ENCODE measurements around the gene GSG1L. TPM values are rescaled to one million over a fixed set of nuclear protein-coding genes. Genes with fewer than 3 reads are reported as not detected.

Gene GSG1L
- total and polyA plus RNA-seq, 2 experiments from 2014 or later: not detected

- H3K4me2 ChIP-seq: no peak overlapping the region
- WGBS (ENCODE audit: low lambda C conversion rate, missing lambda C conversion rate): 94% methylated on average over 16 of the region's 16 CpGs
Measured at GRCh38 chr16:27749547-27749875, 314.0 kb downstream of the GSG1L start.

DNA sequence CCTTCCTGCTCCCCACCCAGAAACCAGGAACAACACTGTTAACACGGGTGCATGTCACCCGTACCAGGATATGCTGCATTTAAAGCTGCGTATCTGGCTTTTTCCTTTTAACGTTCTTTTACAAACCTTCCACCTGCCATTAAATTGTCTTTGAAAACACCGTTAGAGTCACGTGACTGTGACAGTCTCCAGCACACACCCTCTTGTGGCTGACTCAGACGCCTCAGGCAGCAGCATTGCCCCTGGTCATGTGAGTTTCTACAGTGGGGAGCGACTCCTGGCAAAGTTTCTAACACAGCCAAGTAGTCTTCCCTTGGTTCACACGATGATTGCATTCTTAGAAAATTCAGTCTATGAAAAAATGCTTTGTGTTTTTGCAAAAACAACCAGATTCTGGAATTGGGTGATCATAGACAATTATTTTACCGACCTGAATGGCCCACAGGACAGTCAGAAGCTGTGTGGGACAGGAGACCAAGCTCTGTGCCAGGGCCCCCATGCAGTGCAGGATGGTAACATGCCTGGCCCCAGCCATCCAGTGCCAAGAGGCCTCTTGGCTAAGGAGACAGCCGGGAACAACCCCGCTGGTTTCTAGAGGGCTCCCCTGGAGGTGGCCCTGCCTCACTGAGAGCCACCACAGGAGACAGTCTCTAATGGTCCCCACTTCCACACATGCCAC lies 314.5 kb downstream of the GSG1L start:
- Histone ChIP-seq H3K27ac (no peak overlapping the region), H3K4me2 (no peak overlapping the region), H2AFZ (no peak overlapping the region), H3K4me3 (no peak overlapping the region), H3K9me2 (replicated peaks; ENCODE audit: insufficient read depth) (no peaks in the 10 kb centered on the region), H3K36me3 (replicated peaks; ENCODE audit: insufficient read depth, low read depth) (no peaks in the 10 kb centered on the region), H4K20me1 (ENCODE audit: insufficient read depth, poor library complexity, severe bottlenecking) (no peaks in the 10 kb centered on the region), H3K9me3 (ENCODE audit: low read depth) (no peaks in the 10 kb centered on the region), H3K79me2 (no peaks in the 10 kb centered on the region), H3K27me3 (no peaks in the 10 kb centered on the region), H3K4me1 (ENCODE audit: insufficient read depth) (no peaks in the 10 kb centered on the region)
- 48% methylated on average over 12 of the region's 12 CpGs for WGBS (ENCODE audit: low lambda C conversion rate, missing lambda C conversion rate)
- TF ChIP-seq EZH2 (IDR thresholded peaks at IDR 0.05; ENCODE audit: borderline replicate concordance) (no peak), CTCF (IDR thresholded peaks at IDR 0.05; ENCODE audit: poor library complexity) (peak; percentile 25), EZH2phosphoT487 (IDR thresholded peaks at IDR 0.05; ENCODE audit: low read depth, severe bottlenecking, unreplicated experiment) (no peak)
- peak; percentile 88 for DNase-seq (ENCODE audit: low spot score)

More at GRCh38 chr16:27749547-27749875, 314.0 kb downstream of the GSG1L start:
- Histone ChIP-seq H3K9me2 (replicated peaks; ENCODE audit: insufficient read depth) (no peaks in the 10 kb centered on the region), H3K27me3 (no peaks in the 10 kb centered on the region), H3K9me3 (ENCODE audit: low read depth) (no peaks in the 10 kb centered on the region), H3K79me2 (no peaks in the 10 kb centered on the region), H3K27ac (no peak overlapping the region), H3K4me1 (ENCODE audit: insufficient read depth) (no peaks in the 10 kb centered on the region), H3K36me3 (replicated peaks; ENCODE audit: insufficient read depth, low read depth) (no peaks in the 10 kb centered on the region), H3K4me3 (no peak overlapping the region), H2AFZ (no peak overlapping the region), H4K20me1 (ENCODE audit: insufficient read depth, poor library complexity, severe bottlenecking) (no peaks in the 10 kb centered on the region)
- DNase-seq (ENCODE audit: low spot score): no peak
- TF ChIP-seq CTCF (IDR thresholded peaks at IDR 0.05; ENCODE audit: poor library complexity) (no peak), EZH2phosphoT487 (IDR thresholded peaks at IDR 0.05; ENCODE audit: low read depth, severe bottlenecking, unreplicated experiment) (no peak), EZH2 (IDR thresholded peaks at IDR 0.05; ENCODE audit: borderline replicate concordance) (no peak)

- TF ChIP-seq EZH2 (IDR thresholded peaks at IDR 0.05; ENCODE audit: borderline replicate concordance) (no peak), CTCF (IDR thresholded peaks at IDR 0.05; ENCODE audit: poor library complexity) (no peak), EZH2phosphoT487 (IDR thresholded peaks at IDR 0.05; ENCODE audit: low read depth, severe bottlenecking, unreplicated experiment) (no peak)
- H2AFZ ChIP-seq: no peak overlapping the region
- 89% methylated on average over 14 of the region's 14 CpGs for WGBS (ENCODE audit: low lambda C conversion rate, missing lambda C conversion rate)
Measured at GRCh38 chr16:27747946-27748345, 315.6 kb downstream of the GSG1L start.

More at GRCh38 chr16:27747946-27748345, 315.6 kb downstream of the GSG1L start:
- no peaks in the 10 kb centered on the region for H3K4me1 ChIP-seq (ENCODE audit: insufficient read depth)
- no peak for DNase-seq (ENCODE audit: low spot score)
- H3K27me3 ChIP-seq: no peaks in the 10 kb centered on the region
- no peaks in the 10 kb centered on the region for H3K79me2 ChIP-seq
- H3K36me3 ChIP-seq (replicated peaks; ENCODE audit: insufficient read depth, low read depth): no peaks in the 10 kb centered on the region
- H3K4me2 ChIP-seq: no peak overlapping the region
- no peaks in the 10 kb centered on the region for H3K9me2 ChIP-seq (replicated peaks; ENCODE audit: insufficient read depth)
- no peak overlapping the region for H3K4me3 ChIP-seq
- H4K20me1 ChIP-seq (ENCODE audit: insufficient read depth, poor library complexity, severe bottlenecking): no peaks in the 10 kb centered on the region
- no peak overlapping the region for H3K27ac ChIP-seq
- no peaks in the 10 kb centered on the region for H3K9me3 ChIP-seq (ENCODE audit: low read depth)
